Caco-2 (cell line): Measurements from ENCODE around the gene BTBD9. TPM values are rescaled to one million over a fixed set of nuclear protein-coding genes. Genes with fewer than 3 reads are reported as not detected.
"Not testable (repeated sequence)": the region's sequence is repeated elsewhere in the genome, so short reads cannot be mapped to it uniquely, and the experiment has no call there.

Source experiments
- BruUV-seq: library from RNA; stranded (reverse); fragments of 400-500 nt; replicated peaks from 2 replicates; lab custom pipeline; 2021; lab: Mats Ljungman, UMichigan
- CTCF ChIA-PET: fragments of 300-600 bp; sonication (Branson Sonifier 250); formaldehyde crosslinking; loops from one replicate; lab custom pipeline; 2022; ENCODE audit warnings: antibody characterized with exemption; lab: Charles Lee
- POLR2A ChIA-PET: fragments of 300-600 bp; sonication (Branson Sonifier 250); formaldehyde crosslinking; loops from one replicate; lab custom pipeline; 2022; ENCODE audit warnings: antibody characterized with exemption; lab: Charles Lee
- DNase-seq, 2 experiments: peaks; one replicate each; pipeline versions ENCODE4 v3.0.0 to v3.0.0-alpha.2; 2020 to 2022
- H3K27me3 ChIP-seq: replicated peaks from 2 replicates; pipeline ENCODE4 v1.6.0; 2011; ENCODE audit warnings: low read length; ENCODE audit not compliant: control insufficient read depth, insufficient read depth
- H3K36me3 ChIP-seq: 2 replicates; pipeline ENCODE4 v1.5.1; 2011; ENCODE audit warnings: low read length; ENCODE audit not compliant: control insufficient read depth, insufficient read depth
- H3K4me1 ChIP-seq: fragments of 250-450 bp; sonication (Bioruptor Pico); 2 replicates; pipeline ENCODE4 v1.5.1; 2020; ENCODE audit warnings: mild to moderate bottlenecking
- H3K4me3 ChIP-seq: 2 replicates; pipeline ENCODE4 v1.5.1; 2011; ENCODE audit warnings: low read depth, mild to moderate bottlenecking, control low read depth, low read length
- H3K9me3 ChIP-seq: fragments of 250-450 bp; sonication (Bioruptor Pico); 2 replicates; pipeline ENCODE4 v1.5.1; 2020; ENCODE audit warnings: mild to moderate bottlenecking, moderate library complexity
- H3K27ac Mint-ChIP-seq: one replicate; pipeline ENCODE4 v1.8.0; 2022; ENCODE audit warnings: mixed read lengths; ENCODE audit not compliant: unreplicated experiment
- H3K27me3 Mint-ChIP-seq: one replicate; pipeline ENCODE4 v1.8.0; 2022; ENCODE audit warnings: mixed read lengths; ENCODE audit not compliant: insufficient read depth, unreplicated experiment
- H3K36me3 Mint-ChIP-seq: one replicate; pipeline ENCODE4 v1.8.0; 2022; ENCODE audit warnings: mild to moderate bottlenecking, mixed read lengths; ENCODE audit not compliant: insufficient read depth, unreplicated experiment
- H3K4me1 Mint-ChIP-seq: one replicate; pipeline ENCODE4 v1.8.0; 2022; ENCODE audit warnings: low read depth, mixed read lengths; ENCODE audit not compliant: unreplicated experiment
- H3K4me3 Mint-ChIP-seq: one replicate; pipeline ENCODE4 v1.8.0; 2022; ENCODE audit warnings: mild to moderate bottlenecking, moderate library complexity, mixed read lengths; ENCODE audit not compliant: unreplicated experiment
- H3K9me3 Mint-ChIP-seq: one replicate; pipeline ENCODE4 v1.8.0; 2022; ENCODE audit warnings: mixed read lengths; ENCODE audit not compliant: unreplicated experiment
- CTCF ChIP-seq, 2 experiments: fragments of 200-600 bp in 1 of 2; IDR thresholded peaks; 1 replicate in 1 of 2; 2 replicates in 1 of 2; pipeline versions ENCODE4 v1.5.1 to v1.8.0; 2011 to 2022; ENCODE audit warnings: antibody characterized with exemption in 1 of 2, control low read depth in 1 of 2, inconsistent platforms in 1 of 2, low read depth in 1 of 2, low read length in 1 of 2, mild to moderate bottlenecking in 1 of 2, moderate library complexity in 1 of 2; ENCODE audit not compliant: insufficient read depth in 1 of 2, severe bottlenecking in 1 of 2, unreplicated experiment in 1 of 2
- intact Hi-C: fragments of 100-400 bp; cut with micrococcal nuclease; formaldehyde crosslinking; loops from one replicate; pipeline ENCODE4 v1.10.0; 2022; ENCODE audit not compliant: unreplicated experiment
- total RNA-seq: library from RNA; stranded (reverse); gene quantifications from 2 replicates; pipeline ENCODE4 v1.2.3, GENCODE V29; 2022

BTBD9 gene
- total RNA-seq, 1 experiment from 2014 or later = 19.6 TPM

- H3K4me1 Mint-ChIP-seq = peaks cover 26% of the 10 kb centered on the region
- no peaks in the 10 kb centered on the region for H3K36me3 Mint-ChIP-seq
- no peaks in the 10 kb centered on the region for H3K36me3 ChIP-seq
- ChIA-PET POLR2A (no interaction called here), CTCF (interaction anchor here (0.6 kb wide), 1 partner anchor 150 kb away, joined by 3 read pairs; no protein-coding TSS in a partner anchor)
- H3K27me3 ChIP-seq = no peaks in the 10 kb centered on the region
- H3K4me3 Mint-ChIP-seq = no peak overlapping the region
- TF ChIP-seq CTCF (IDR thresholded peaks at IDR 0.05; ENCODE audit: insufficient read depth in 1 of 2, low read depth in 1 of 2, low read length in 1 of 2, severe bottlenecking in 1 of 2, unreplicated experiment in 1 of 2) = no peak
- no peak overlapping the region for H3K4me3 ChIP-seq
- H3K27ac Mint-ChIP-seq = no peak overlapping the region
- peaks cover 3% of the 10 kb centered on the region; the same call in 1 of the 2 replicates for H3K9me3 ChIP-seq
- intact Hi-C loops = no loop called here
- DNase-seq = no peak
- peaks cover 8% of the 10 kb centered on the region for H3K9me3 Mint-ChIP-seq
- H3K27me3 Mint-ChIP-seq = no peaks in the 10 kb centered on the region
- peaks cover 14% of the 10 kb centered on the region; the same call in 1 of the 2 replicates for H3K4me1 ChIP-seq
- no TSS peak for BruUV-seq
Observed at GRCh38 chr6:38432079-38432478, 207.7 kb downstream of the BTBD9 start.

- Mint-ChIP-seq H3K4me1 (peaks cover 24% of the 10 kb centered on the region), H3K4me3 (no peak overlapping the region), H3K27ac (no peak overlapping the region), H3K36me3 (no peaks in the 10 kb centered on the region), H3K27me3 (no peaks in the 10 kb centered on the region), H3K9me3 (peaks cover 8% of the 10 kb centered on the region)
- Histone ChIP-seq H3K9me3 (peaks cover 3% of the 10 kb centered on the region; the same call in 1 of the 2 replicates), H3K27me3 (no peaks in the 10 kb centered on the region), H3K4me3 (no peak overlapping the region), H3K36me3 (no peaks in the 10 kb centered on the region), H3K4me1 (peaks cover 14% of the 10 kb centered on the region; the same call in 1 of the 2 replicates)
- POLR2A ChIA-PET = no interaction called here
- no peak for TF ChIP-seq CTCF (IDR thresholded peaks at IDR 0.05; ENCODE audit: insufficient read depth in 1 of 2, low read depth in 1 of 2, low read length in 1 of 2, severe bottlenecking in 1 of 2, unreplicated experiment in 1 of 2)
- DNase-seq = no peak
- BruUV-seq = no TSS peak
- intact Hi-C loops = no loop called here
- CTCF ChIA-PET = no interaction called here
Observed at GRCh38 chr6:38429546-38429945, 210.2 kb downstream of the BTBD9 start.

- Histone ChIP-seq H3K36me3 (no peaks in the 10 kb centered on the region), H3K4me3 (no peak overlapping the region), H3K27me3 (no peaks in the 10 kb centered on the region), H3K9me3 (peaks cover 3% of the 10 kb centered on the region; the same call in 1 of the 2 replicates), H3K4me1 (peaks cover 5% of the 10 kb centered on the region; the same call in 1 of the 2 replicates)
- H3K4me3 Mint-ChIP-seq = no peak overlapping the region
- intact Hi-C loops = no loop called here
- ChIA-PET POLR2A (interaction anchor here (0.5 kb wide), 1 partner anchor 422 kb away, joined by 4 read pairs; no protein-coding TSS in a partner anchor), CTCF (no interaction called here)
- no peak for TF ChIP-seq CTCF (IDR thresholded peaks at IDR 0.05; ENCODE audit: insufficient read depth in 1 of 2, low read depth in 1 of 2, low read length in 1 of 2, severe bottlenecking in 1 of 2, unreplicated experiment in 1 of 2)
- H3K27ac Mint-ChIP-seq = no peak overlapping the region
- no peaks in the 10 kb centered on the region for H3K9me3 Mint-ChIP-seq
- no peaks in the 10 kb centered on the region for H3K36me3 Mint-ChIP-seq
- BruUV-seq = no TSS peak
- DNase-seq = no peak
- peaks cover 11% of the 10 kb centered on the region for H3K4me1 Mint-ChIP-seq
- no peaks in the 10 kb centered on the region for H3K27me3 Mint-ChIP-seq
Observed at GRCh38 chr6:38427492-38428210, 212.1 kb downstream of the BTBD9 start.

GRCh38 chr6:38425788-38426488, 213.8 kb downstream of the BTBD9 start:
- CTCF ChIA-PET = interaction anchor here (0.6 kb wide), 1 partner anchor 295 kb away, joined by 3 read pairs; no protein-coding TSS in a partner anchor
- H3K36me3 Mint-ChIP-seq, H3K4me1 ChIP-seq, H3K4me3 ChIP-seq, H3K36me3 ChIP-seq, H3K27me3 ChIP-seq, H3K27ac Mint-ChIP-seq, intact Hi-C loops, H3K4me1 Mint-ChIP-seq, H3K9me3 Mint-ChIP-seq, H3K27me3 Mint-ChIP-seq, H3K9me3 ChIP-seq, POLR2A ChIA-PET, DNase-seq, BruUV-seq, H3K4me3 Mint-ChIP-seq: not testable (repeated sequence)
